Retinal pigment epithelial cell (primary cell): Measurements from ENCODE around the gene TSPAN17.
A peak's percentile ranks its signal among the peaks of the same experiment; 100 is the strongest.

Experiments
- DNase-seq: peaks from one replicate; pipeline ENCODE4 v3.0.0-alpha.2; 2010; ENCODE audit warnings: low read depth
- H3K4me3 ChIP-seq: 2 replicates; pipeline ENCODE4 v1.5.1; 2011; ENCODE audit warnings: mild to moderate bottlenecking, low read length, control low read depth, moderate library complexity
- TF ChIP-seq, protein P1 (sequence below): conservative IDR thresholded peaks from 2 replicates; pipeline ENCODE4 v1.5.1; 2011; ENCODE audit warnings: low read depth, low read length, control low read depth, inconsistent platforms

TSPAN17 gene

DNA sequence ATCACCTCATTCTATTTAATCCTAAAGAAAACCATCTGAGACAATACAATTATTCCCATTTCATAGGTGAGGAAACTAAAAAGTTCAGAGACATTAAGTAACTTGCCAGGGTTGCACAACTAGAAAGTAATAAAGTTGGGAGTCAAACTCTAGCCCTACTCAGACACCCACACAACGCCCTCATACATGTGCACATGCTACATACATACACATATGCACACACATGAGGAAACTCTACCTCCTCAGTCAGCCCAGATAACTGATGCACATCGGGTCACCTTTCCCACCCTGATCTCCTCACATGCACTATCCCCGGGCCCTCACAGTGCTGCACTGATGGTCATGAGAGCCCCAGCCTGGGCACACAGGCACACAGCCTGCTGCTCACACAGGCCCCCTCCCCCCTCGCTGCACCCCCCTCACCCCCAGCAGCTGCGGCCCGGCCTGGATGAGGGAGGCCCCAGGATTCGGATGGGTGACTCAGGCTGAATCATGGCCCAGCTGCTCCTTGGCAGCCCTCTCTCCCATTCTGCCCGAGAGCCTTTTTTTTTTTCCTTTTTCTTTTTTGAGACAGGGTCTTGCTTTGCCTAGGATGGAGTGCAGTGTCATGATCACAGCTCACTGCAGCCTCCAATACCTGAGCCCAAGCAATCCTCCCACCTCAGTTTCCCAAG, 32.3 kb upstream of the TSPAN17 start:
- TF ChIP-seq, protein P1, sequence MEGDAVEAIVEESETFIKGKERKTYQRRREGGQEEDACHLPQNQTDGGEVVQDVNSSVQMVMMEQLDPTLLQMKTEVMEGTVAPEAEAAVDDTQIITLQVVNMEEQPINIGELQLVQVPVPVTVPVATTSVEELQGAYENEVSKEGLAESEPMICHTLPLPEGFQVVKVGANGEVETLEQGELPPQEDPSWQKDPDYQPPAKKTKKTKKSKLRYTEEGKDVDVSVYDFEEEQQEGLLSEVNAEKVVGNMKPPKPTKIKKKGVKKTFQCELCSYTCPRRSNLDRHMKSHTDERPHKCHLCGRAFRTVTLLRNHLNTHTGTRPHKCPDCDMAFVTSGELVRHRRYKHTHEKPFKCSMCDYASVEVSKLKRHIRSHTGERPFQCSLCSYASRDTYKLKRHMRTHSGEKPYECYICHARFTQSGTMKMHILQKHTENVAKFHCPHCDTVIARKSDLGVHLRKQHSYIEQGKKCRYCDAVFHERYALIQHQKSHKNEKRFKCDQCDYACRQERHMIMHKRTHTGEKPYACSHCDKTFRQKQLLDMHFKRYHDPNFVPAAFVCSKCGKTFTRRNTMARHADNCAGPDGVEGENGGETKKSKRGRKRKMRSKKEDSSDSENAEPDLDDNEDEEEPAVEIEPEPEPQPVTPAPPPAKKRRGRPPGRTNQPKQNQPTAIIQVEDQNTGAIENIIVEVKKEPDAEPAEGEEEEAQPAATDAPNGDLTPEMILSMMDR: no peak
- no peak overlapping the region for H3K4me3 ChIP-seq
- DNase-seq: no peak

GRCh38 chr5:176616511-176616910, 30.8 kb upstream of the TSPAN17 start:
- no peak overlapping the region for H3K4me3 ChIP-seq
- DNase-seq: no peak
- TF ChIP-seq, protein P1: no peak

GRCh38 chr5:176618783-176619182, 28.5 kb upstream of the TSPAN17 start:
- no peak overlapping the region for H3K4me3 ChIP-seq
- no peak for DNase-seq
- TF ChIP-seq, protein P1: no peak

DNA sequence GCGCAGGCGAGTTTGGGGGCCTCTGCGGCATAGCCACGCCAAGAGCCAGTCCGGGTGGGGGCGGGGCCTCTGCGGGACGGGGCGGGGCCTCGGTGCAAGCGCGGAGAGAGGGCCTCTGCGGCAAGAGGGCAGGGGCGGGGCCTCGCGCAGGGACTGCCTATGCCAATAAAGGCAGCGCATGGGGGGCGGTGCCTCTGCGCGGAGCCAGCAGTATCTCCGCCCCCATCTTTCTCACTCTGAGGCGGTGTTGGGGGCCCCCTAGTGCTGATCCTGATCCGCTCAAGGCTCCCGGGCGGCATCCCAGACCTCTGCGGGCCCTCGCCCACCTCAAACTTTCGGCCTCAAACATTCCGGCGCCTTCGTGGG, 28.1 kb upstream of the TSPAN17 start:
- TF ChIP-seq, protein P1: peak; percentile 50
- H3K4me3 ChIP-seq: no peak overlapping the region
- DNase-seq: peak; percentile 31

GRCh38 chr5:176619569-176620332, 27.5 kb upstream of the TSPAN17 start:
- TF ChIP-seq, protein P1: no peak
- no peak for DNase-seq
- no peak overlapping the region for H3K4me3 ChIP-seq

- no peak for DNase-seq
- H3K4me3 ChIP-seq: no peak overlapping the region
- TF ChIP-seq, protein P1: no peak
These were observed 26.8 kb upstream of the TSPAN17 start for GRCh38 chr5:176620333-176620981.
